Panc1 (cell line): Measurements from ENCODE around the gene ALK. TPM values are rescaled to one million over a fixed set of nuclear protein-coding genes. Genes with fewer than 3 reads are reported as not detected.

Source experiments
- ATAC-seq: fragments of 200-7000 bp; cut with Tn5 transposase; 2 replicates; pipeline ENCODE4 v1.9.1; 2020; ENCODE audit warnings: mild to moderate bottlenecking, moderate library complexity
- BruUV-seq: library from RNA; stranded (reverse); fragments of 400-500 nt; replicated peaks from 2 replicates; lab custom pipeline; 2021; lab: Mats Ljungman, UMichigan
- CTCF ChIA-PET: fragments of 300-600 bp; sonication (Branson Sonifier 250); formaldehyde crosslinking; loops from one replicate; lab custom pipeline; 2022; ENCODE audit warnings: antibody characterized with exemption; lab: Charles Lee
- POLR2A ChIA-PET: fragments of 300-600 bp; sonication (Branson Sonifier 250); formaldehyde crosslinking; loops from one replicate; lab custom pipeline; 2022; ENCODE audit warnings: antibody characterized with exemption; lab: Charles Lee
- DNase-seq: peaks from one replicate; pipeline ENCODE4 v3.0.0-alpha.2; 2010; ENCODE audit warnings: low read depth, low spot score
- H3K27ac ChIP-seq: 2 replicates; pipeline ENCODE4 v1.5.1; 2011; ENCODE audit warnings: mild to moderate bottlenecking, low read length, inconsistent platforms
- H3K27me3 ChIP-seq: fragments of 200-500 bp; sonication (Bioruptor generic); 2 replicates; pipeline ENCODE4 v1.6.0; 2014; ENCODE audit warnings: low read length, inconsistent platforms; ENCODE audit not compliant: control insufficient read depth, insufficient read depth
- H3K36me3 ChIP-seq: fragments of 200-500 bp; sonication (Bioruptor generic); 2 replicates; pipeline ENCODE4 v1.5.1; 2014; ENCODE audit warnings: inconsistent platforms, mild to moderate bottlenecking, low read length, moderate library complexity; ENCODE audit not compliant: control insufficient read depth, insufficient read depth
- H3K4me1 ChIP-seq: 2 replicates; pipeline ENCODE4 v1.5.1; 2011; ENCODE audit warnings: inconsistent platforms, mild to moderate bottlenecking, low read length, moderate library complexity; ENCODE audit not compliant: control insufficient read depth, insufficient read depth
- H3K4me3 ChIP-seq, 2 experiments: 2 replicates each; pipeline ENCODE4 v1.5.1; 2011 to 2012; ENCODE audit warnings: low read depth in 2 of 2, low read length in 2 of 2, mild to moderate bottlenecking in 2 of 2, inconsistent platforms in 1 of 2, moderate library complexity in 1 of 2
- H3K9me3 ChIP-seq: fragments of 200-500 bp; sonication (Bioruptor generic); 2 replicates; pipeline ENCODE4 v1.5.1; 2014; ENCODE audit warnings: low read depth, mild to moderate bottlenecking, inconsistent platforms, low read length, moderate library complexity; ENCODE audit not compliant: control insufficient read depth, insufficient read depth
- CTCF ChIP-seq: fragments of 450-650 bp; IDR thresholded peaks from 2 replicates; pipeline ENCODE4 v1.5.1; 2017; ENCODE audit warnings: mild to moderate bottlenecking
- POLR2AphosphoS5 ChIP-seq: IDR thresholded peaks from 2 replicates; pipeline ENCODE4 v1.6.1; 2012; ENCODE audit warnings: mild to moderate bottlenecking, low read depth, low read length, moderate library complexity
- REST ChIP-seq, 2 experiments: IDR thresholded peaks; 2 replicates each; pipeline ENCODE4 v1.6.1; 2011 to 2012; ENCODE audit warnings: low read depth in 2 of 2, control low read depth in 1 of 2, low read length in 1 of 2, mild to moderate bottlenecking in 1 of 2, moderate library complexity in 1 of 2; ENCODE audit not compliant: insufficient read depth in 1 of 2
- SIN3A ChIP-seq: IDR thresholded peaks from 2 replicates; pipeline ENCODE4 v1.6.1; 2012; ENCODE audit warnings: low read depth, mild to moderate bottlenecking, low read length, moderate library complexity, borderline replicate concordance; ENCODE audit not compliant: insufficient read depth
- TCF7L2 ChIP-seq: IDR thresholded peaks from 2 replicates; pipeline ENCODE4 v1.6.1; 2011; ENCODE audit warnings: mild to moderate bottlenecking, low read depth, low read length, inconsistent platforms
- in situ Hi-C: cut with HindIII; loops from 2 replicates; pipeline ENCODE4 v1.10.0; 2016; ENCODE audit warnings: low sequenced_read_pairs, low pct_unique_long_range_greater_than_20kb
- intact Hi-C: fragments of 100-400 bp; cut with micrococcal nuclease; formaldehyde crosslinking; loops from one replicate; pipeline ENCODE4 v1.10.0; 2022; ENCODE audit not compliant: unreplicated experiment
- total RNA-seq: library from RNA; stranded (reverse); gene quantifications from one replicate; pipeline ENCODE4 v1.2.1, GENCODE V29; 2021; ENCODE audit not compliant: unreplicated experiment

The ALK gene
- total RNA-seq, 1 experiment from 2014 or later, result not detected

- ATAC-seq, result no peak
- in situ Hi-C loops, result no loop called here
- no peak for DNase-seq
- no peak overlapping the region for H3K27ac ChIP-seq
- CTCF ChIA-PET, result interaction anchor here (0.6 kb wide), 1 partner anchor 79 kb away, joined by 3 read pairs; no protein-coding TSS in a partner anchor
- H3K9me3 ChIP-seq, result no peaks in the 10 kb centered on the region
- H3K4me1 ChIP-seq, result no peaks in the 10 kb centered on the region
- no peak for TF ChIP-seq SIN3A
- no peak for TF ChIP-seq CTCF
- no peak for TF ChIP-seq REST (IDR thresholded peaks at IDR 0.05; ENCODE audit: insufficient read depth in 1 of 2, low read depth in 2 of 2, low read length in 1 of 2)
- TF ChIP-seq POLR2AphosphoS5, result no peak
- TF ChIP-seq TCF7L2, result no peak
- intact Hi-C loops, result no loop called here
- H3K4me3 ChIP-seq, result no peak overlapping the region
- POLR2A ChIA-PET, result no interaction called here
- H3K36me3 ChIP-seq, result no peaks in the 10 kb centered on the region
- peaks cover 21% of the 10 kb centered on the region for H3K27me3 ChIP-seq
- no TSS peak for BruUV-seq
Measured at GRCh38 chr2:29898999-29899398, 22.4 kb downstream of the ALK start.

GRCh38 chr2:29894822-29895614, 26.4 kb downstream of the ALK start:
- H3K36me3 ChIP-seq, result no peaks in the 10 kb centered on the region
- H3K27ac ChIP-seq, result no peak overlapping the region
- no peaks in the 10 kb centered on the region for H3K9me3 ChIP-seq
- BruUV-seq, result no TSS peak
- H3K4me1 ChIP-seq, result no peaks in the 10 kb centered on the region
- no peak for TF ChIP-seq SIN3A
- no peak for TF ChIP-seq REST (IDR thresholded peaks at IDR 0.05; ENCODE audit: insufficient read depth in 1 of 2, low read depth in 2 of 2, low read length in 1 of 2)
- no peak for TF ChIP-seq CTCF
- no peak for TF ChIP-seq POLR2AphosphoS5
- TF ChIP-seq TCF7L2, result no peak
- ChIA-PET CTCF (no interaction called here), POLR2A (no interaction called here)
- ATAC-seq, result no peak
- peaks cover 11% of the 10 kb centered on the region for H3K27me3 ChIP-seq
- intact Hi-C loops (no loop called here), in situ Hi-C loops (no loop called here)
- DNase-seq, result no peak
- H3K4me3 ChIP-seq, result no peak overlapping the region
